HG03095 (cell line): ENCODE results near the gene CAVIN1.
"Not testable (repeated sequence)": the region's sequence is repeated elsewhere in the genome, so short reads cannot be mapped to it uniquely, and the experiment has no call there.

Source experiments
- ATAC-seq: cut with Tn5 transposase; IDR thresholded peaks from one replicate; pipeline ENCODE4 v1.9.1; 2021; ENCODE audit warnings: moderate library complexity; ENCODE audit not compliant: unreplicated experiment

The CAVIN1 gene

DNA sequence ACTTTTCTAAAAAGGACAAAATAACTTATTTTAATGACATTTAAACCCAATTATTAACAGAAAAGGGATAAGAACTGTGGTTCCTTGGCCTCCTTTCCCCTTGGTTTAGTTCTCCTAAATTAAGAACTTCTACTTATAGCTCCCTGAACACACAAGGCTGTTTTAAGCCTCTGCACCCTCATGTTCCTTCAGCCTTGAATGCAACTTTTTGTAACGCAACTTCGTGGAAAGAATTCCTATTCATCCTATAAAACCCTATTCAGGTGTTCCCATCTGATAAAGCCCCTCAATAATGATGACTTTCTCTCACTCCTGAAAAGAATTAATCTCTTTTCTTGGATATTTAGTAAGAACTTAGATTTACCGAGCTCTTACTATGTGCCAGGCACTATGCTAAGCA lies 41.2 kb downstream of the CAVIN1 start:
- ATAC-seq: no peak

DNA sequence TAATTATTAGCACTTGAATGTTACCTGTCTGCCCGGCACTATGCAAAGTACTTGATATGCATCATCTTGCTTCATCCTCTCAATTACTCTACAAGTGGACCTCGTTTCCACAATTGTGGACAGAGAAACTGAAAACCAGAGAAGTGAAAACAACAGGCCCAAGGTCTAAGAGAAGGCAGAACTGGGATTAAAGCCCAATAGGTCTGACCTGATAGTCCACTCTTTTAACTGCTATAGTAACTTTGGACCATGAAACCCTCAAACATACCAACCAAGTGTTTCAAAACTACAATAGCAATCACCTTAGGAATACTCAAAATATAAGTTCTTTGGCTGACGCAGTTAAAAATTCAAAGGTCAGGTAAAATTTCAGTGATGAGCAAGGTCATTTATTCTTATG lies 42.1 kb downstream of the CAVIN1 start:
- ATAC-seq: no peak

DNA sequence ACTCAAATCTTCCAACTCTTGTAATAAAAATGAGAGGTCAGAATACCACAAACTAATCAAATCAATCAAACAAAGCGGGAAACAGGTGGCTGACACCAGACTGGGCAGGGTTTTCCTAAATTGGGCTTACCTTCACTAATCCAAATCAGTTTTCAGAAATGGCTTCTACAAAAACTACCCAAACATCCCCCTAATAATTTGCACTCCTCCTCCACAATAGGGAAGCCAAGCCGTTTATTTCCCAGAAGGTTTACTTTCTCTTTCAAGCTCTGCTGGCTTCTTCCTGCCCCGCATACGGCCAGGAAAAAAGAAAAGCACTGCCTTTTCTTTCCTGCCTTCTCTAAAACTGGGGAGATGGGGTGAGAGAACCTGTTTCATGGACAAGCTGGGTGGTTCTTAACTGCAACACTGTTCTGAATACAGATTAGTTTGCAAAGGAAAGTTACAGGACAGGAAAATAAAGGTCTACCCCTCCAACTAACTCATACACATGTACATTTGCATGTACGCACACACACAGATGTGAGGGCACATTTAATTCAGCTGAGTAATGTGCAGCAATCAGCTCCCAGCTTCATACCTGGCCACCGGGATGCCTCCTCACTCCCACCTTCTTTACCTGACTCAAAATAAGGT lies 44.0 kb downstream of the CAVIN1 start:
- no peak for ATAC-seq

DNA sequence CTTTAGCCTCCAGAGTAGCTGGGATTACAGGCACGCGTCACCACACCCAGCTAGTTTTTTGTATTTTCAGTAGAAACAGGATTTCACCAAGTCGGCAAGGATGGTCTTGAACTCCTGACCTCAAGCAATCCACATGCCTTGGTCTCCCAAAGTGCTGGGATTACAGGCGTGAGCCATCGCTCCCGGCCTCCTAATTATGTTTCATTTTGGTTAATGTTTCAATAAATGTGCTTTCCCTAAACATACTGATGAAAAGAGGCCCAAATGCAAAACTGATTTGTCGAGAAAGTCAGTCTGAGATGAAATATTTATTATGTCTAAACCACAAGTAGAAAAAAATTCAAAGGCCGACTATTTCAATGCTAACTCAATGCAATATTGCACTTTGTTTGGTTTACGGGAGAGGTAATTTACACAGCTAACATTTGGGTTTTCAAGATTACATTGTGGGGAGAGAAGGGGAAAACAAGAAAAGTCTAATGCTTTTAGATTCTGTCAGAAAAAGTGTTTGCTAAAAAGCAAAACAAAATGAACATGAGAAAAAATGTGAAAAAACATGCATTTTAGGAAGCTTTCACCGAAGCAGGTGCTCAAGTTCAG lies 44.6 kb downstream of the CAVIN1 start:
- no peak for ATAC-seq

DNA sequence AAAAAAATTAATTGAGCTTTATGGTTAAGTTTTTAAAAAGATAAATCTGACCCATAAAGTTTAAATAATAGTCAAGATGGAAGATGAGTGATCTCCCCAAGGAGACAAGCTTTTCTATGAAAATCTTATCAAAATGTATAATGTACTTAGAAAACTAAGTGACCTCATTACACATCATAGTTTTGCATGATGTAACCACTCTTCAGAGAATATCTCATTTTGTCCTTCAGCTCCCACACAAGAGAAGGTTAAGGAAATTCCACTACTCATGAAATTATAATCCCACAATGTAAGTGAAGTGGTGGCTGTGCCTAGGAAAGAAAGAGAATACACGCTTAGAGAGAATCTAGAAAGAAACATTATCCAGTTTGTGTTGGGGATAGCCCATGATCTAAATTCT lies 49.2 kb downstream of the CAVIN1 start:
- no peak for ATAC-seq

DNA sequence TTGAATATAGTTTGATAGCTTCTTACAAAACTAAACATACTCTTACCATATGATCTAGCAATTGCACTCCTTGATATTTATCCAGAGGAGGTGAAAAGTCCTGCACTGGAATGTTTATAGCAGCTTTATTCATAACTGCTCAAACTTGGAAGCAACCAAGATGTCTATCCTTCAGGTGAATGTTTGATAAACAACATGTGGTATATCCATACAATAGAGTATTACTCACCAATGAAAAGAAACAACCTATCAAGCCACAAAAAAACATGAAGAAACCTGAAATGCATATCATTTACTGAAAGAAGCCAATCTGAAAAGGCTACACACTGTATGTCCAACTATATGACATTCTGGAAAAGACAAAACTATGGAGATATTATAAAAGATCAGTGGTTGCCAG lies 50.9 kb downstream of the CAVIN1 start:
- no peak for ATAC-seq

DNA sequence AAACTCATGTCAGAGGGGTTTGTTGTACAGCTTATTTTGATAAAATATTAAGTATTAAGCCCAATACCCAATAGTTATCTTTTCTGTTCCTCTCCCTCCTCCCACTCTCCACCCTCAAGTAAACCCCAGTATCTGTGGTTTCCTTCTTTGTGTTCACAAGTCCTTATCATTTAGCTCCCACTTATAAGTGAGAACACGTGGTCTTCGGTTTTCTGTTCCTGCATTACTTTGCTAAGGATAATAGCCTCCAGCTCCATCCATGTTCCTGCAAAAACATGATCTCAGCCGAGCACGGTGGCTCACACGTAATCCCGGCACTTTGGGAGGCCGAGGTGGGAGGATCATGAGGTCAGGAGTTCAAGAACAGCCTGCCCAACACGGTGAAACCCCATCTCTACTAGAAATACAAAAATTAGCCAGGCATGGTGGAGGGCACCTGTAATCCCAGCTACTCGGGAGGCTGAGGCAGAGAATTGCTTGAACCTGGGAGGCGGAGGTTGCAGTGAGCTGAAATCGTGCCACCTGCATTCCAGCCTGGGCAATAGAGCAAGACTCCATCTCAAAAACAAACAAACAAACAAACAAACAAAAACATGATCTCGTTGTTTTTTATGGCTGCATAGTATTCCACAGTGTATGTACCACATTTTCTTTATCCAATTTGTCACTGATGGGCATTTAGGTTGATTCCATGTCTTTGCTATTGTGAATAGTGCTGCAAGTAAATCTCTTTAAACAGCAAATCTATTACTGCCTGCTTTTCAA lies 54.1 kb downstream of the CAVIN1 start:
- not testable (repeated sequence) for ATAC-seq

DNA sequence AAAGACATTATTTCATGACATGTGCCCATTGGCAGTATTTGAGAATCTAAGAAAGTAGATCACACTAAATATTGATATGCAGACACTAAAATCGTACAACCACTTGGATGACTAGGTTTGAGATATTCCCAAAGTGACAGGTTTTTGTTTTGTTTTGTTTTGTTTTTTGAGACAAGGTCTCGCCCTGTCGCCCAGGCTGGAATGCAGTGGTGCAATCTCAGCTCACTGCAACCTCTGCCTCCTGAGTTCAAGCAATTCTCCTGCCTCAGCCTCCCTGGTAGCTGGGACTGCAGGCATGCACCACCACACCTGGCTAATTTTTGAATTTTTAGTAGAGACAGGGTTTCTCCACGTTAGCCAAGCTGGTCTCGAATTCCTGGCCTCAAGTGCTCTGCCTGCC lies 54.7 kb downstream of the CAVIN1 start:
- not testable (repeated sequence) for ATAC-seq

DNA sequence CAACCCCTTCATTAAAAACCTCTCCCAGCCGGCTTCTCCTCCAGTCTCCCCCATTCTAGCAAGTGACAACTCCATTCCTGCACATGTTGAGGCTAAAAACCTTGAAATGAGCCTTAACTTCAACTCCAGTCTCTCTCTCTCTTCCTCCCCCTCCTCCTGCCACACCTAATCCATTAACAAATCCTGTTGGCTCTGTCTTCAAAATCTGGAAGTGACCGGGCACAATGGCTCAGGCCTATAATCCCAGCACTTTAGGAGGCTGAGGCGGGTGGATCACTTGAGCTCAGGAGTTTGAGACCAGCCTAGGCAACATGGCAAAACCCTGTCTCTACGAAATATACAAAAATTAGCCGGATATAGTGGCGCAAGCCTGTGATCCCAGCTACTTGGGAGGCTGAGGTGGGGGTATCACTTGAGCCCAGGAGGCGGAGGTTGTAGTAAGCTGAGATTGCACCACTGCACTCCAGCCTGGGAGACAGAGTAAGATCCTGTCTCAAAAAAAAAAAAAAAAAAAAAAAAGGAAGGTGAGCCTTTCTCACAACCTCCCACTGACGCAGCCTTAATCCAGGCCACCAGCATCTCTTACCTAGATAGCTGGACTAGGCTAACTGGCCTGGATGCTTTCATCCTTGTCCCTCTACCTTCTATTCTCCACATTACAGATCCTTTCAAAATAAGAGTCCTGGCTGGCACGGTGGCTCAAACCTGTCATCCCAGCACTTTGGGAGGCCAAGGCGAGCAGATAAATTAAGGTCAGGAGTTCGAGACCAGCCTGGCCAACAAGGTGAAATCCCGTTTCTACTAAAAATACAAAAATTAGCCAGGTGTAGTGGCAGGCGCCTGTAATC lies 56.7 kb downstream of the CAVIN1 start:
- not testable (repeated sequence) for ATAC-seq

DNA sequence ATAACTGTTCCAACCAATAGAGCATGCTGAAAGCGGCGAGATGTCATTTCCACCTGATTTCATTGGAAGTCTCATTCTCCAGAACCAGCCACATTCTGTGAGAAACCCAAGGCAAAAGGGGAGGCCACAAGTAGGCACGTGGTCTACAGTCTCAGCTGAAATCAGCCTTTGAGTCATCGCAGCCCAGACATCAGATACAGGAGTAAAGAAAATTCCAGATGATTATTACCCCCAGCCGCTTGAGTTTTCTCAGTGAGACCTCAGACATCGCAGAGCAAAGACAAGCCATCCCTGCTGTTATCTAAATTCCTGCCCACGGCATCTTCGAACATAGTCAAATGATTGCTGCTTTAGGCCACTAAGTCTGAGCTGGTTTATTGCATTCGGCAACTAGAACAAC lies 57.9 kb downstream of the CAVIN1 start:
- no peak for ATAC-seq

DNA sequence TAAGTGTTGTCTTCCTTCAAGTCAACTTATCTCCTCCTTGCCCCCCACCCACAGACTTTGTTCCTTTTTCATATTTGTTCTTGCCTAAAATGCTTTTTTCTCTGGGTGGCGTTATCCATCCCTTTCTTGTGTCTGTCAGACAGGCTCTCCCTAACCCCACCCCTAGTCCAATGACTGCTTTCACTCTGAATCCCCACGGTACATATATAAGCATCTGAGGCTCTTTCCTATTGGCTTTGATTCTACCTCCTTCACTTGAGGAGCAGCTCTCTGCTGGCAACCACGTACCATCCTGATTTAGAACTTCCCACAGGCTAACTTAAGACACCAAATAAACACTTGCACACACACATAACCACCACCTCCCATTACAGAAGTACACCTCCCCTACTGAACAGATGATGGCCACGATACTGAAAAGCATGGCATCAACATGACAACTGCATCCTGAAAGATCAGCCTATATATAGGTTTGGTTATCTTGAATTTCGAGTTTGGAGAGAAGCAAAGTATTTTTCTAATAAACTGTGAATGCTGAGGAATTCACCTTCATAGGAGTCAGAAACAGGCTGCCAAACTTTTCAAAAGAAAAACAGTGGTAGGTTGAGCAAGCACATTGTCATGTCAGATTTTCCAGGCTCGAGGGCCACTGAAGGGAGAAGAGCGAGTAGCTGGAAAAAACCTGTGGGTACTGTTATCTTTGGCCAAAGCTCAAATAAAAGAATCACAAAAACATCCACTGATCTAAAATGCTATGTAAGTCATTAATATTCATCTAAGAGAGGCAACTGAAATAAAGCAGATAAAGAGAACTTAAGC lies 59.1 kb downstream of the CAVIN1 start:
- no peak for ATAC-seq

DNA sequence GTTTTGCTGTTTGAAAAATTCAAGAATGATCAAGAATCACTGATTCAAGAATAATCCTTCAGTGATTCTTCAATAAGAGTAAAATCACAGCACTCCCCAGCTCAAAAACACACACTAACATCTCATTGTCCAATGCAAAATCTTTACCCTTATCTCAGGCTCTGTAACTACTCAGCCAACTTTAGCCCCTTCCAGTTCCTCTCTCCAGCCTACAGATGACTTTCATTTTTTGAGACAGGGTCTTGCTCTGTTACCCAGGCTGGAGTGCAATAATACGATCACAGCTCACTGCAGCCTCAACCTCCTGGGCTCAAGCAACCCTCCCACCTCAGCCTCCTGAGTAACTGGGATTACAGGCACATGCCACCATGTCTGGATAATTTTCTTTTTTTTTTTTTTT lies 59.8 kb downstream of the CAVIN1 start:
- ATAC-seq: no peak

DNA sequence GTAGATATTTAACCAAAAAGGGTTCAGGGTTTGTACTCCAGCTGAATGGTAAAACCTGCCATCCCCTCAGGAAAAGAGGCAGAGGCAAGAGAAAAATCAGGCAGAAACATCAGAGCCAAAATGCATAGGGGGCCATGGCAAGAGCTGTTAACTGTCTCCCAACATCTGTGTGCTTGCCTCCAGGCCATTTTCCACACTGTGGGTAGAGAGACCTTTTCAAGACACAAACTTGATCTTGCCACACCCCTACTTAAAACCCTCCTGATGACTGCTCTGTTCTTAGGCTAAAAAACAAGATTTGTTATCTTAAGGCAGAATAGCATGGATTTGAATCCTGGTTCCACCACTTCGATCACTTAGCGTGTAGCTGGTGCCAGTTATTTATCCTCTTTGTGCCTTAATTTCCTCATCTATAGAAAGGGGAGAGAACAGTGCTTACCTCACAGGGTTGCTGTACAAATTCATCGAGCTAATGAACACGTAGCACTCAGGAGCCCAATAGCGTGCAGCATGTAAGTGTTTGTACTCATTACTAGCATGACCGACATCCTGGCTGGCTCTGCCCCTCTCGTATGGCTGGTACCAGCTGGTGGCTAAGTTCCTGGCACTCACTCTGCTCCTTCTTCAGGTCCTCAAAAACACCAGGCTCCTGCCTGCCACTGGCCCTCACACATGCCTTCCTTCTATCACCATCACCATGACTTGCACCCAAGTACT lies 60.7 kb downstream of the CAVIN1 start:
- ATAC-seq: no peak

DNA sequence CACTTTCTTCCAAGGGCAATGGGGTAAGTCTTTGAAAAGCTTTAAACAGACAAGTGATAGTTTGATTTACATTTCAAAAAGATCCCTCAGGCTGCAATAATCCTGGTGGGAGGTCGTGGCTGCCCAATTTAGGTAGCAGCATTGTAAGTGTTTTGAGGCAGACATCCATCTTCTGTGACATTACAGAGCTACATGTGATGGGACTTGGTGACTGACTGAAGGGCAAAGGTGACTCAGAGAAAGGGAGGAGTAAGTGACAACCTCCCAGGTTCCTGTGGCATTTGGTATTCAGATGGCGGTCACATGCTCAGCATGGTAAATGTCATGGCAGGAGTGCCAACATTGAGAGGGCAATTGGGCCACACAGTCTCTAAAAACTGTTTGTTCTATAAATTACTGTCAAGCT lies 61.3 kb downstream of the CAVIN1 start:
- no peak for ATAC-seq

DNA sequence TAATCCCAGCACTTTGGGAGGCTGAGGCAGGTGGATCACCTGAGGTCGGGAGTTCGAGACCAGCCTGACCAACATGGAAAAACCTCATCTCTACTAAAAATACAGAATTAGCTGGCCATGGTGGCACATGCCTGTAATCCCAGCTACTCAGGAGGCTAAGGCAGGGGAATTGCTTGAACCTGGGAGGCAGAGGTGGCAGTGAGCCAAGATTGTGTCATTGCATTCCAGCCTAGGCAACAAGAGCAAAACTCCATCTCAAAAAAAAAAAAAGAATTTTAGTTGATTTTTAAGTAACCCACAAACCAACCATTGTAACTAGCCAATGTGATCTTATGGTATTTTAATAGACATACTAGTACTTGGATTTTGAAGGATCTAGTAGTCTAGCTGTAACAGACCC lies 62.7 kb downstream of the CAVIN1 start:
- not testable (repeated sequence) for ATAC-seq

DNA sequence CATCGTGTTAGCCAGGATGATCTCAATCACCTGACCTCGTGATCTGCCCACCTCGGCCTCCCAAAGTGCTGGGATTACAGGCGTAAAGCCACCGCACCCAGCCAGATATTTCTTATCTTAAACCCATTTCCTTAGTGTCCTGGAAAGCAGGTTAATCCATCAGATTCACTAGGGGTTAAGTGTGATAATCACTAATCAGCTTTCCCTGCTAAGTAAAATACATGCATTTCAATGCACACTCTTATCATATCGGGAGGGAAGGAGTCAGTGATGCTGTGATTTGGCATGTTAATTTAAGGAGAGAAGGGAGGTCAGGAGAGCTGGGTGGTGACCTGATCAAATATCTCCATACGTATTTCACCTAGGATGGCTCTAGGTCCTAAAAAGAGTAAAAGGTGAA lies 63.9 kb downstream of the CAVIN1 start:
- ATAC-seq: no peak

DNA sequence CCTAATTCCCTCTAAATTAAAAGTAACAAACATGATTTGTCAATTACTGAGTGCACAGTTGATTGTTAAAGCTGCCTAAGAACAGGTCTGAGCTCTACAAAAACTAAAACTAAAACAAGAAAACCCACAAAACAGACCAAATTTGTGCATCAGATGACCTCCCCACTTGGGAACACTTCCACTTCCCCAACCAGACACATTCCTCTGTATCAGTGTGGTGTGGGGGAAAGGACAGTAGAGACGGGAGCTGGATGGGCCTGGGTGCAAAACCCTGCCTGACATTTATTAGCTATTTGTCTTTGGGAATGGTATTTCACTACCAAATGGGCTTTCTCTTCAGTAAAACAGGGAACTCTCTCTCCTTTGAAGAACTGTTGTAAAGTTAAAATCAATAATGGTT lies 64.6 kb downstream of the CAVIN1 start:
- no peak for ATAC-seq

DNA sequence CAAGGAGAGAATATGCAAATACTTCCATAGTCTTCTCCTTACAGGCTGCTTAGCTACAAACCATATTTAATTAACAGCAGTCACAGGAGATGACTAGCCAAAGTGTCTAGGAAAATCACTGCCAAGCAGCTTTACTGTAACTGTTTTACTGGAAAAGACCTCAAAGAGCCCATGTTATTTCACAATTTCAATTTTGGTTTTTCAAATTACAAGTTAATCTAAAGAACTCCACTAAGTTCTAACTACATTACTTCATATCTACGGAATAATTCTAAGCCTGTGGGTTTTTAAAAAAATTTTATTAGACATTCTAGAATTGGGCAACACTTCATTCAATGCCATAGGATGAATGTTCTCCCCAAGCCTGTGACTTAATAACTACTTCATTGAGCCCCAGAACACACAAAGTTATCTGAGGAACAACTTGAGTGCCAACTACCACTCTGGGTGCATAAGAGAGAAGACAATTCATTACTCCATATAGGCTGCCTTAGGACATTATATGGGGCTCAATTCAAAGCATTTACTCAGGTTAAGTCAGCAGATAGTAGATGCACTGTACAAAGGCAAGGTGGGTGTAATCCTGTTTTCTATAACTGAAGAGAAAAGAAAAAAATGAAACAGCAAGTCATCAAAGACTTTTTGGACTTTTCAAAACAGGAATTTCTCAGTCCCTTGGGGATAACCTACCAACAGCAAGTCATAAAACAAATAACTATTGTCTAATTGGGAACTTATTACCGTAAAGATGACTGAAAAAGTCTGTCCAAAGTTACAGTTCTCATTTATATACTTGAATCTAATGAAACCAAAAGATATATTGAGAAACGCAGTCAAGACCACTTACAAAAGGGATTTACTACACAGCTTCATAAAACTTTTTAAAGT lies 67.9 kb downstream of the CAVIN1 start:
- no peak for ATAC-seq
